ENCODE measurements around the gene VMP1.
"Not testable (repeated sequence)": the region's sequence is repeated elsewhere in the genome, so short reads cannot be mapped to it uniquely, and the experiment has no call there.

Gene VMP1

DNA sequence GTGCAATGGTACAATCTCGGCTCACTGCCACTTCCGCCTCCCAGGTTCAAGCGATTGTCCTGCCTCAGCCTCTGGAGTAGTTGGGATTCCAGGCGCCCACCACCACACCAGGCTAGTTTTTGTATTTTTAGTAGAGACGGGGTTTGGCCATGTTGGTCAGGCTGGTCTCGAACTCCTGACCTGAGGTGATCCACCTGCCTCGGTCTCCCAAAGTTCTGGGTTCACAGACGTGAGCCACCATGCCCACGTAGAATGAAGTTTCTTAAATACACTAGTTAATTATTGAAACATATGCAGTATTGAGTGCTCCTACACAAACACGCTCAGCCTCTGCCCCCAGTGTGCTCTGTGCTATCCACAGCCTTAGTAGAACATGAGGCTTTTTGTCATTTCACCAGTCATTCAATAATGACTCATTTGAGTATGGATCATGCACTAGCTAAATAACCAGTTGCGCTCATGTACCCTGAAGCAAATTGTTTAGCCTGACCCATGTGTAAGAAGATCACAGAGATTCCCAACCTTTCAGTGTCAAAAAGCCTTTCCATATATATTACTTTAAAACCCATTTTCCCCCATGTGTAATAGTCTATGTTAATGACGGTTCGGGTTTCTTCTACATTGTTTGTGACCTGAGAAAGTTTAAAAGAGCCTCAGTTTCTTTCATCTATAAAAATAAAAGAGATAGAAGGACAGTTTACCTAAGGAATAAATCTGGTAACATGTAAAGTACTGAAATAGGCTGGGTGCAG lies 135.6 kb downstream of the VMP1 start:
- TF ChIP-seq, protein P1, sequence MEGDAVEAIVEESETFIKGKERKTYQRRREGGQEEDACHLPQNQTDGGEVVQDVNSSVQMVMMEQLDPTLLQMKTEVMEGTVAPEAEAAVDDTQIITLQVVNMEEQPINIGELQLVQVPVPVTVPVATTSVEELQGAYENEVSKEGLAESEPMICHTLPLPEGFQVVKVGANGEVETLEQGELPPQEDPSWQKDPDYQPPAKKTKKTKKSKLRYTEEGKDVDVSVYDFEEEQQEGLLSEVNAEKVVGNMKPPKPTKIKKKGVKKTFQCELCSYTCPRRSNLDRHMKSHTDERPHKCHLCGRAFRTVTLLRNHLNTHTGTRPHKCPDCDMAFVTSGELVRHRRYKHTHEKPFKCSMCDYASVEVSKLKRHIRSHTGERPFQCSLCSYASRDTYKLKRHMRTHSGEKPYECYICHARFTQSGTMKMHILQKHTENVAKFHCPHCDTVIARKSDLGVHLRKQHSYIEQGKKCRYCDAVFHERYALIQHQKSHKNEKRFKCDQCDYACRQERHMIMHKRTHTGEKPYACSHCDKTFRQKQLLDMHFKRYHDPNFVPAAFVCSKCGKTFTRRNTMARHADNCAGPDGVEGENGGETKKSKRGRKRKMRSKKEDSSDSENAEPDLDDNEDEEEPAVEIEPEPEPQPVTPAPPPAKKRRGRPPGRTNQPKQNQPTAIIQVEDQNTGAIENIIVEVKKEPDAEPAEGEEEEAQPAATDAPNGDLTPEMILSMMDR (IDR thresholded peaks at IDR 0.05; ENCODE audit: extremely low read depth, missing control alignments): no peak
- DNase-seq (ENCODE audit: low spot score): no peak

DNA sequence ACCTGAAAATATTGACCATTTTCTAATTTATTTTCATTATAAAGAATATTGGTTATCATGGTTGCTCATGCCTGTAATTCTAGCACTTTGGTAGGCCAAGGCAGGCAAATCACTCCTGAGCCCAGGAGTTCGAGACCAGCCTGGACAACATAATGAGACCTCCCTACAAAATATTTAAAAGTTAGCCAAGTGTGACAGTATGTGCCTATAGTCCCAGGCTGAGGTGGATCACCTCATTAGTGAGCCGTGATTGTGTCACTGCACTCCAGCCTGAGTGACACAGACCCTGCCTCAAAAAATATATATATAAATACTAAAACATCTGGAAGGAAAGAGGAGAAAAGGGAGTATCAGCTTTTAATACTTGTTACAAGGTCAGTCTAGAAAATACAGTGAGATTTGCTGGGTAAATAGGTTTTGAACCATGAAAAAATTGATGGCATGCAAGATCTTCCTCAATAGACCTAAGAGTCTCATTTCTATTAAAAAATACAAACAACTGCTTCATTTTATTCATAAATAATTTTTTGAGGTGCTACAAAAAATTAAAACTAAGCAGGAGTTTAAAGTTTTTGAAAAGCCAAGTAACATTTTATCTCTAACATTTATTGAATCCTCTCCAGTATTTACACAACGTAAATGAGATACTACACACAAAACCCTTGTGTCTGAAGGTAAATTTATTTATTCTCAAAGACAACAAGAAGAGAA lies 137.6 kb downstream of the VMP1 start:
- DNase-seq (ENCODE audit: low spot score): no peak
- TF ChIP-seq, protein P1 (IDR thresholded peaks at IDR 0.05; ENCODE audit: extremely low read depth, missing control alignments): no peak

DNA sequence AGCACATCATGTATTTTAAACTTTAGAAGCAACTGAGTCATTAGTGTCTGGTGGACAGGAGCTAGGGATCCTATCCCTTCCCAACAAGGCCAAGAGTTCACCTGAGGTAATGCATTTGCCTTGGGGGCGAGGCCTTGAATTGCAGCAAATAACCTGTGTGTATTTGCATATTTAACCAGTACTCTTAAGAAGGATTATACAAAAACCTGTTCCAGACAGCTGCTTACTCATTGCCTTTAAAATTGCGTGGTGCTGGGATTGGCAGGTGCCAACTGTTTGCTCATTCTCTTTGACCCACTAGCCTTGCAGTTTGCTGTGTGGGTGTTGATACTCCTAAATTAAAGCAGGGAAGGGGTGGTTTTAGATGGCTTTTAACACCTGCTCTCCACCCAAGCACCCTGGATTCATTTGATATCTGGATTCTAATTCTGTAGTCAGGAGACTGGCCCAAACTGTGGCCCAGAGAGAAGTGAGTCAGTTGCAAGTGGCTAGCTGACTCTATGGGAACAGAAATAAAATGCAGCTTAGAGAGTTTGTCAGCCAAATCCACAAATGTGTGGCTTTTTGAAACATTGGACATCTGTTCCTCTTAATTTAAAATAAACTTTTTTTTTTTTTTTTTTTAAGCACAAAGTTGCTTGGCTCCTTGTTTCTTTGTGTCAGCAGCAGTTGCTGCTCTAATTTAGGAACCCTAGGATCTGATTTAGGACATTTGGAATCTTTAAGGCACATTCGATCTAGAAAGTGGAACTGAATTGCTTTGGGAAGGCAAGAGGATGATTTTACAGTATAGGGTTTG lies 138.3 kb downstream of the VMP1 start:
- TF ChIP-seq, protein P1 (IDR thresholded peaks at IDR 0.05; ENCODE audit: extremely low read depth, missing control alignments): no peak
- DNase-seq (ENCODE audit: low spot score): no peak

DNA sequence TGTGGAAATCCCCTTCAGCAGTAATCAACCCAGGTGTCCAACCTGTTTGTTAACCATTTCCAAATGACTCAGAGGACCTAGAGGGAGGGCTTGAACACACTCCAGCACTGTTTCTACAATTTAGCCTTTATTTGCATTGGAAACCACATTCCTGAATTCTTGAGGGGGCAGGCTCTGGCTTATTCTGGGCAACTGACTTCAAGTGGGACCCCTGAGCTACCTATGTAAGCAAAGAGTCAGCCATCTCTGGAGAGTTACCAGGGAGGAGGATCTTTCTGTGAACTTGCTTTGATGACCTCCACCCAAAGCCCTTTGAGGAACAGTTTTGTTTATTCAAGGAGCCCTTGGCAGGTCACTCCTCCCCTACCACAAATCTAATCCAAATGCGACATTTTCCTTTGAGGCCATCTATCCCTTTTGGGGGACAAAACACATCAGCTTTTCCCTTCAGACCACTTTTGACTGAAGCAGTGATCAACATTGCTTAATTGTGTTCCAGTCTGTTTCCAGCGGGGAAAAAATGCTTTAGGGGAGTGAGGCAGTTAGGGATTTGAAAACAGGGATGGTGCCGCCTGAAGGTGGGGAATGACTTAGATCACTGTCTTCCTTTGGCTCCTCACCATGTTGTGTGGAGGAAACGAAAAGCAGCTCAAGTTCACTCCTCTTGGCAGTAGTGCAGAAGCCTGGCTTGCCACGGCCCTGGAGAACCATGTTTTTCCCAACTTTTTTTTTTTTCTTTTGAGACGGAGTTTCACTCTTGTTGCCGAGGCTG lies 139.1 kb downstream of the VMP1 start:
- DNase-seq (ENCODE audit: low spot score): peak; percentile 42

DNA sequence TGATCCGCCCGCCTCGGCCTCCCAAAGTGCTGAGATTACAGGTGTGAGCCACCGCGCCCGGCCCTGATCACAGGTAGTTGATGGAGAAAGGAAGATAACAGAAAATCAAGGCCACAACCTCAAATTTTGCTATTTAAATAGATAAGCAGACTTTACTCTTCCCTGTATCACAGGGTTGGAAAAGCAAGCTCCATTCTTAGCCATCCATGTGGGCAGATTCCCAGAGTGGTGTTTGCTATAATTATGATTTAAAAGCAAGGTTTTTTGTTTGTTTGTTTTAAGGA lies 140.9 kb downstream of the VMP1 start:
- TF ChIP-seq, protein P1 (IDR thresholded peaks at IDR 0.05; ENCODE audit: extremely low read depth, missing control alignments): no peak
- no peak for DNase-seq (ENCODE audit: low spot score)

More for the DNA sequence above, 139.1 kb downstream of the VMP1 start:
- TF ChIP-seq, protein P1 (IDR thresholded peaks at IDR 0.05; ENCODE audit: extremely low read depth, missing control alignments): no peak

DNA sequence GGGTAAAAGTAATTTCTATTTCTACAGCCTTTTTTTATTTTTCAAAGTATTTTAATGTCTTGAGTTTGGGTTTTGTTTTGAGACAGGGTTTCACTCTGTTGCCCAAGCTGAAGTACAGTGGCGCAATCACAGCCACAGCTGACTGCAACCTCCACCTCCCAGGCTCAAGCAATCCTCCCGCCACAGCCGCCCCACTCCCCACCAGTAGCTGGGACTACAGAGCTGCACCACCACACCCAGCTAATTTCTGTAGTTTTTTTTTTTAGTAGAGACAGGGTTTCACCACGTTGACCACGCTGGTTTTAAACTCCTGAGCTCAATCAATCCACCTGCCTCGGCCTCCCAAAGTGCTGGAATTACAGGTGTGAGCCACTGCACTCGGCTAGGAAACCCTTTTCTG lies 141.3 kb downstream of the VMP1 start:
- no peak for DNase-seq (ENCODE audit: low spot score)
- TF ChIP-seq, protein P1 (IDR thresholded peaks at IDR 0.05; ENCODE audit: extremely low read depth, missing control alignments): no peak

DNA sequence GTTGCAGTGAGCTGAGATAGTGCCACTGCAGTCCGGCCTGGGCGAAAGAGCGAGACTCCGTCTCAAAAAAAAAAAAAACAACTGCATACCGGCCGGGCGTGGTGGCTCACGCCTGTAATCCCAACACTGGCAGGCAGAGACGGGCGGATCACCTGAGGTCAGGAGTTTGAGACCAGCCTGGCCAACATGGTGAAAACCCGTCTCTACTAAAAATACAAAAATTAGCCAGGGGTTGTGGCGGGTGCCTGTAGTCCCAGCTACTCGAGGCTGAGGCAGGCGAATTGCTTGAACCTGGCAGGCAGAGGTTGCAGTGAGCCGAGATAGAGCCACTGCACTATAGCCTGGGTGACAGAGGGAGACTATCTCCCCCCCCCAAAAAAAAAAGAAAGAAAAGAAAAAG lies 142.9 kb downstream of the VMP1 start:
- not testable (repeated sequence) for DNase-seq (ENCODE audit: low spot score)
